GM08714 (cell line): ENCODE results near the gene XRCC5.

Source experiments
- H3K4me3 ChIP-seq: fragments of 200-500 bp; sonication (Bioruptor generic); 2 replicates; pipeline ENCODE4 v1.5.1; 2014; ENCODE audit warnings: mild to moderate bottlenecking, low read length, inconsistent platforms
- ZNF274 ChIP-seq: IDR thresholded peaks from 2 replicates; pipeline ENCODE4 v1.6.1; 2012; ENCODE audit warnings: mild to moderate bottlenecking, low read depth, low read length

The XRCC5 gene

GRCh38 chr2:216170076-216170763 lies 61.1 kb downstream of the XRCC5 start:
- TF ChIP-seq ZNF274, result no peak
- no peak overlapping the region for H3K4me3 ChIP-seq

DNA sequence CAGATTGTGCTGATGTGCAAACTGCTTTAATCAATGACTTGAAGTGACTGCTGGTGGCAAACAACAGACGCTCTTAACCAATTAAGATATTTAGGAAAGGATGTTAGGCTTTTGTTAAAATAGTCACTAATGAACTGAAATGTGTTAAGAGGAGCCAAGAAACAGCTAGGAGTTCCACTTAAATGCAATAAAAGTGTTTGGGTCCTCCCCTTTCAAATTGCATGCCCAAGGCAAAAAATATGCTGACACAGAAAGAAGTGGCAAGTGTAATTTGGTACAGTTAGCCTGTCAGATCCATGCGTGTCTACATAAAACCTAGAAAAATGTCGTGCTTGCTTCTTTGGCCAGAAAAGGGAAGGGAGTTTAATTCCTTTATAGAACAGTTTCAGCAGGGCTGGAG lies 61.9 kb downstream of the XRCC5 start:
- H3K4me3 ChIP-seq, result no peak overlapping the region
- no peak for TF ChIP-seq ZNF274

GRCh38 chr2:216172493-216172892 lies 63.3 kb downstream of the XRCC5 start:
- no peak for TF ChIP-seq ZNF274

DNA sequence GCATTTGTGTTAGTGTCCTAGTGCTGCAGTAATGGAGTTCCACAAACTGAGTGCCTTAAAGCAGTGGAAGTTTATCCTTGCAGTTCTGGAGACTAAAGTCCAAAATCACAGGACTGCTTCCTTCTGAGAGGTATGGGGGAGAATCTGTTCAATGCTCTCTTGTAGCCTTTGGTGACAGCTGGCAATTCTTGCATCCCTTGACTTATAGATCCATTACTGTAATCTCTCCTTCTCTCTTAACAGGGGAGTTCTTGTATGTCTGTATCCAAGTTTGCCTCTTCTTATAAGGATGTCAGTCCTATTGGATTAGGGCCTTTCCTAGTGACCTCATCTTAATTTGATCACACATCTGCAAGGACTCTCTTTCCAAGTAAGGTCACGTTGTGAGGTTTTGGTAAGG lies 69.9 kb downstream of the XRCC5 start:
- TF ChIP-seq ZNF274, result no peak
- H3K4me3 ChIP-seq, result no peak overlapping the region

More at GRCh38 chr2:216172493-216172892, 63.3 kb downstream of the XRCC5 start:
- no peak overlapping the region for H3K4me3 ChIP-seq

- H3K4me3 ChIP-seq, result no peak overlapping the region
- no peak for TF ChIP-seq ZNF274
Measured at GRCh38 chr2:216181351-216181750, 72.2 kb downstream of the XRCC5 start.

GRCh38 chr2:216181953-216182461 lies 72.9 kb downstream of the XRCC5 start:
- TF ChIP-seq ZNF274, result no peak
- no peak overlapping the region for H3K4me3 ChIP-seq

GRCh38 chr2:216183462-216183861 lies 74.3 kb downstream of the XRCC5 start:
- no peak for TF ChIP-seq ZNF274
- H3K4me3 ChIP-seq, result no peak overlapping the region

DNA sequence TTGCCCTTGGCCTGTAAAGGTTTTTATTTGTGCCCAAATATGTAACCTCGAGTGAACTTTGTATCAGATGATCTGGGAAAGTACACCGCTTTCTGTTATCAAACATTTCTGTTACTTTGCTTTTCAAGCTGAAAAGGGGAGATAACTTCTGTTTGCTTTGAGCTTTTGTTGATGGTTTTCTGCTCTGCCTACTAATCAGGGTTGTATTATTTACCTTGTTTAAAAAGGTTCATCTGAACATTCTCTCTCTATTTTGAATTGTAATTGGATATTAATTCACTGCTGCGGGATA lies 79.4 kb downstream of the XRCC5 start:
- no peak for TF ChIP-seq ZNF274
- no peak overlapping the region for H3K4me3 ChIP-seq

DNA sequence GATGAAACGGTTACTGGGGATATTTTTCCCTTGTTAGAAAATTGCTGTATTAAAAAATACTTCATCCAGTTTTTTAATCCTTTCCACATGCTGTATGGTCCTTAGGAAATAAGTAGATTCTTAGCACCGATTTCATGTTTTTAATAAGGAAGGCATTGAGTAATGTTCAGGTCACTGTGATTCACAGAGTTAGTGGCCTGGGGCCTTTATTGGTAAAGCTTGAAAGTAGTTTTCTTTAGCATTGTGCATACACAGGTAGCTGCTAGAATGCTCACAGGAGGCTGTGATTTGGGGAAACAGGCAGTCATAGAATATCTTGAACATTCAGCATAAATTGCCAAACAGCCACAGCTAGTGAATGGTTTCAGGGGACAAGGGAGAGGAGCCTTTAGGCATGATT lies 79.8 kb downstream of the XRCC5 start:
- no peak overlapping the region for H3K4me3 ChIP-seq
- no peak for TF ChIP-seq ZNF274

- H3K4me3 ChIP-seq, result no peak overlapping the region
- TF ChIP-seq ZNF274, result no peak
Measured at GRCh38 chr2:216189410-216189809, 80.3 kb downstream of the XRCC5 start.

GRCh38 chr2:216192181-216192580 lies 83.0 kb downstream of the XRCC5 start:
- no peak overlapping the region for H3K4me3 ChIP-seq
- no peak for TF ChIP-seq ZNF274

GRCh38 chr2:216192931-216193330 lies 83.8 kb downstream of the XRCC5 start:
- H3K4me3 ChIP-seq, result no peak overlapping the region
- no peak for TF ChIP-seq ZNF274

GRCh38 chr2:216194013-216194412 lies 84.9 kb downstream of the XRCC5 start:
- no peak for TF ChIP-seq ZNF274
- H3K4me3 ChIP-seq, result no peak overlapping the region

GRCh38 chr2:216194561-216194960 lies 85.4 kb downstream of the XRCC5 start:
- no peak for TF ChIP-seq ZNF274
- no peak overlapping the region for H3K4me3 ChIP-seq

GRCh38 chr2:216195565-216196029 lies 86.4 kb downstream of the XRCC5 start:
- no peak overlapping the region for H3K4me3 ChIP-seq
- TF ChIP-seq ZNF274, result no peak
